ENCODE results near the gene MCCC1.
A peak's percentile ranks its signal among the peaks of the same experiment; 100 is the strongest.

MCCC1 gene

DNA sequence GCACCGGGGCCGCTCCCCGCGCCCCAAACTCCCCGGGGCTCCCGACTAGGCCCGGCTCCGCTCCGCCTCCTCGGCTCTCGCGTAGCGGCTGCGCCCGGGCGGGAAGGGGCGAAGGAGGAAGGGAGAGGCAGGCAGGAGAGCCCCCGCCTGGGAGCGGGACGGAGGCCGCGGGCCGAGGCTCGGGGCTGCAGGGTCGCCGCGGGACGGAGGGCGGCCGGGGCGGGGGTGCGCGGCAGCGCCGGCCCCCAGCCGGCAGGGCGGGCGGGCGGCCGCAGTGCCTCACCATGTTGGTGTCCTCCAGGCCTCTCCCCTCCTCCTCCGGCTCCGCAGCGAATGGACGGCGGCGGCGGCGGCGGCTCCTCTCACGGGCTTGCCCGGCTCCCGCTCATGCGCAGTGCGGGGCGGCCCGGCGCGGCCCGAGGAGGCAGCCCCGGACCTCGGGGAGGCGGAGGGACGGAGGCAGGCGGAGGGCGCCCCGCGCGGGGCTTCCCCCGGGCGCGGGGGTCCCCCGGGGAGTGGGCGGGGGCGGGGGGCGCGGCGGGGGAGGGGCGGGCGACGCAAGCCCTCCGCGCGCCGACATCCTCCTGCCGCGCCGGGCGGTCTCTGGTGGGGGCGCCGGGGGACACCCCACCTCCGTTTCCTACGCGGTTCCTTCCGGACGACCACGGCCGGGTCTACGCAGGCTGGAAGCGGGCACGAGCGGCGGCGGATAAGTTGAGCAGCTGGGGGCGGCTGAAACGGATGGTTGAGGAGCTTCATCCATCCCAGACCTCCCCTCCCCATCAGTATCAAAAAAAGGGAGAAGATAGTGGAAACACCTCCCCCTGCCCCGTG, 118.9 kb downstream of the MCCC1 start, which contains the start of gene DCUN1D1:
Gene DCUN1D1 (minus strand): TSS at position 335 of the 834 bp plus-strand sequence. CDS start 49 bp downstream, at position 286.
- DNase-seq (ENCODE audit: low read depth) = peak; percentile 81

DNA sequence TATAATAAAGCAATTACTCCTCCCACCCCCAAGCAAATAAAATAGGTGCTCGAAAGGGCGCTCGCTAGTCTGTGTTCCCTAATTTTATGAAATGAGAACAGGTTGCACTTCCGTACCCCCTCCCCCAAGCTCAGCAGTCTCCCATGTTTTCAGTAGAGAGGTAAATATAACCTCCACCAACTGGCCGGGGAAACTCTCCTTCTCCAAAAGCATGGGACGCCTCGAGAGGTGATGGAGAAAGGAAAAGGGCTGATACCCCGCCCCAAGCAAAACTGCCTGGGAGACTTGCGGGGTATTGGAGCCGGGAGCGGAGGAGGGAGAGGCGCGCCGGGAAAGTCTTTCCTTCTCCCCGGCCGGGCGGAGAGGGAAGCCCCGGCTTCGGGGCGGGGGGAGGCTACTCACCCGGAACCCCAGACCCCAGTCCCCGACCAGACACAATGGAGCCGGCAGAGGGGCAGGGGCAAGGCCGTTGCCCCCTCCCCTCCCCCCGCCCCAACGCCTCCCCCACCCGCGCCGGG, 119.6 kb downstream of the MCCC1 start:
- DNase-seq (ENCODE audit: low read depth) = peak; percentile 6

DNA sequence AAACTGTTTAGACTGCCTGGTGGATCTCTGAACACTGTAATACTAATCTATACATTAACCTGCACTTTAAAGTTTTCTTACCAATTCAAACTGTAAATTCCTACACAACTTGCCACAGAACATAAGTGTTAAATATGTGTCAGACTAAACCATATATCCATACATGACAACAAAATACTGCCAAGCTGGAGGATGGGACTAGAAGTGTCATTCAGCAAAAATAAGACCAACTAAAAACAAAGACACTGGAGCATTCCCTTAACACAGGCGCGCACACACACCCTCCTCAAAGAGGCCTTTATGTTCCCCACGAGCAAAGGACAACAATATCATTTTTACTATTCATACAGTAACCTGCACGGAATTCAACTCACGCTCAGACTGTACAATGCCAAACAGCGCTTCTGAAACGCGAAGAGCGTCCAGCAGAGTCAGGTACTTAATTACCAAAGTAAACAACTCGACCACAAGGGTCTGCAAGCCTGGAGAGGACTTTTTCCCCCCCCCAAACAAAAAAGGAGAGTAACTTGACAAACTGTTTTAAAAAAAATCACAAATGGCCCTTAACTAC, 120.1 kb downstream of the MCCC1 start:
- DNase-seq (ENCODE audit: low read depth) = no peak

DNA sequence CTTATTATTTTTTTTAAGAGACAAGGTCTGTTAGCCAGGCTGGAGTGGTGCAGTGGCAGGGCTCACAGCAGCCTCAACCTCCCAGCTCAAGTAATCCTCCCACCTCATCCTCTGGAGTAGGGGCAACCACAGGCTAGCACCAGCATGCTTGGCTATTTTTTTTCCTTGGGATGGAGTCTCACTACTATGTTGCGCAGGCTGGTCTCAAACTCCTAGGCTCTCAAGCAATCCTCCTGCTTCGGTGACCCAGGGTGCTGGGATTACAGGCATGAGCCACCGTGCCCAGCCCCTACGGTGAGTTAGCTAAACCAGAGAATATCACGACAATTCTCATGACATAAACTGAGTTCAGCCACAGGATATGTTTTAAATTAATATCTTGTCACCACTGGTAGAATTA, 120.9 kb downstream of the MCCC1 start:
- no peak for DNase-seq (ENCODE audit: low read depth)

DNA sequence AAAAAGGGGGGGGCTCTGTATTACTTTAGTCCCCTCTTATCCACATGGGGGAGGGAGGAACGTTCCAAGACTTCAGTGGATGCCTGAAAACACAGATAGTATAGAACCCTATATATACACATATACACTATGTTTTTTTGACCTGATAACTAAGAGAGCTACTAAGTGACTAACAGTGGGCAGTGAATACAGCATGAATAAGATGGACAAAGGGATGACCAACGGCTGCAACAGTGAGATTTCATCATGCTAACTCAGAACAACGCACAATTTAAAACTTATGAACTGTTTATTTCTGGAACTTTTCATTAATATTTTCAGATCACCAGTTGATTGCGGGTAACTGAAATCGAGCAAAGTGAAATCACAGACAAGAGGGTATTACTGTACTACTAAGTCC, 126.2 kb downstream of the MCCC1 start:
- DNase-seq (ENCODE audit: low read depth) = no peak

DNA sequence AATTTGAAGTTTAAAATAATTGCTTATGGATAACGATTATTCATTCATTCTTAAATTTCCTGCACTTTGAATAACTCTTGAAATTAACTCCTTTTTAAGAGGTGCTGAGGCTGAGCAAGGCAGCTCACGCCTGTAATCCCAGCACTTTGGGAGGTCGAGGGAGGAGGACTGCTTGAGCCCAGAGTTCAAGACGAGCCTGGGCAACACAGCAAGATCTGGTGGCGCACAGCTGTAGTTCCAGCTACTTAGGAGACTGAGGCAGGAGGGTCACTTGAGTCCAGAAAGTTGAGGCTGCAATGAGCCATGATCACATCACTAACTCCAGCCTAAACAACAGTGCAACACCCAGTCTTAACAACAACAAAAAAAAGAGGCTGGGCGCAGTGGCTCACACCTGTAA, 126.9 kb downstream of the MCCC1 start:
- DNase-seq (ENCODE audit: low read depth) = no peak

DNA sequence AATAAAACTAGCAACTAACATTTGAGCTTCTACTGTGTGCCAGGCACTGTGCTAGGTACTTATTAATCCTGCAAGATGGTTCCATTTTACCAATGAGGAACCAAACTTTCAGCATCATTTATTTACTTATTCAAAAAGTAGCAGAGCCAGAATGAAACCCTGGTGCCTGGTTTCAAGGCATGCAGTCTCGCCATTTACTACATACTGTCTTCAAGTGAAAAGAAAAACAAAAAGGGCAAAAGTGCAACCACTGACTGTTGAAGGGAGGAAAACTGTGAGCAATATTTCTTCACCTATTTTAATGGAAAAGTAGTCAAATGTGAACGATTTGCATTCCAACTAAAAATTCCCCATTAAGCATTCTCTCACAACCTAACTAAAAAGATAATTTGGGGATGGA, 127.7 kb downstream of the MCCC1 start:
- DNase-seq (ENCODE audit: low read depth) = no peak

DNA sequence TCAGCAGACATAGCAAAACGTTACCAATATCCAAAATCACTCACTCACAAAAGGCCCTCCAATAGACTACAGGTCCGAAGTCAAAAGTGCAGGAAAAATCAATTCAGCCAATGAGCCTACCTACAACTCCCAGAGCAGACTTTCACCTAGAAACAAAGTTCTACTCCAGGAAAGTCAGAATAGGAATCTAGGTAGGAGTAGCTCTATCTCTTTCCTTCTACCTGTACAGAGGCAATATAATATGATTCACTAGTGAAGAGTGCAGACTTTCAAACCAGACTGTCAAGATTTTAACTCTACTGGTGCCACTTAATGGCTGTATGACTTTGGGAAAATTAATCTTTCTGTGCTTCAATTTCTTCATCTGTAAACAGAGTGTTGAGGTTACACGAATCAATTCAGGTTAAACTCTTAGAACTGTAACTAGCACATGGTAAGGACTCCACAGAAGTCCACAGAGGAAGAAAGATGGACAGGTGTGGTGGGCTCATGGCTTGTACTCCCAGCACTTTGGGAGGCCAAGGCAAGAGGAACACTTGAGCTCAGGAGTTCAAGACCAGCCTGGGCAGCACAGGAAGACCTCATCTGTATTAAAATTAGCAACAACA, 128.4 kb downstream of the MCCC1 start:
- DNase-seq (ENCODE audit: low read depth) = no peak

DNA sequence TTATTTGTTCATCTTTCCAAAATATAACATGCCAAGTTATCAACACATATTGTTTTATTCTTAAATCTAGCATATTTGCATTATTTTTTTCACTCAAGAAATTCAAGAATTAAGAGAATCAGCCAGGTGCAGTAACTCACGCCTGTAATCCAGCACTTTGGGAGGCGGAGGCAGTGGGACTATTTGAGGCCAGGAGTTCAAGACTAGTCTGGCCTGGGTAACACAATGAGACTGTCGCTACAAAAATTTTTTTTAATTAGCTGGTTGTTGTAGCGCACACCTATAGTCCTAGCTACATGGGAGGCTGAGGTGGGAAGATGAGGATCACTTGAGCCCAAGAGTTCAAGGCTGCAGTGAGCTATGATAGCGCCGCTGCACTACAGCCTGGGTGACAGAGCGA, 129.4 kb downstream of the MCCC1 start:
- DNase-seq (ENCODE audit: low read depth) = no peak

DNA sequence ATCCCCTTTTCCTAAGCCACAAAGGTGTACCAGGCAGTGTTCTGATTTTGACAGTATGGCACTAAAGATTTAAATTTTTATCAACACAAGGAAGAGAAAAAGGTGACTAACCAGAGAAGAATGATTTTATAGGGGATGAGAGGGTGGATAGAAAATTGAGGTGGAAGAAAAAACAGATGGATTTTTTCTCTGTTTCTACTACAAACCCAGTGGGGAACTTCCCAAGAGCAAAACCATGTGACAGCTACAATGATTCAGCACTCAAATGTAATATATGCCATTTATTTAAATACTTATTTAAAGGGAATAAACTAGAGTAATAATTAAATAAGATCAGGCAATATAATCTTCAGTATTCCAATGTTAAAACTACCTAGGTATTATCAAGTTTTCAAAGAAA, 130.0 kb downstream of the MCCC1 start:
- DNase-seq (ENCODE audit: low read depth) = no peak

DNA sequence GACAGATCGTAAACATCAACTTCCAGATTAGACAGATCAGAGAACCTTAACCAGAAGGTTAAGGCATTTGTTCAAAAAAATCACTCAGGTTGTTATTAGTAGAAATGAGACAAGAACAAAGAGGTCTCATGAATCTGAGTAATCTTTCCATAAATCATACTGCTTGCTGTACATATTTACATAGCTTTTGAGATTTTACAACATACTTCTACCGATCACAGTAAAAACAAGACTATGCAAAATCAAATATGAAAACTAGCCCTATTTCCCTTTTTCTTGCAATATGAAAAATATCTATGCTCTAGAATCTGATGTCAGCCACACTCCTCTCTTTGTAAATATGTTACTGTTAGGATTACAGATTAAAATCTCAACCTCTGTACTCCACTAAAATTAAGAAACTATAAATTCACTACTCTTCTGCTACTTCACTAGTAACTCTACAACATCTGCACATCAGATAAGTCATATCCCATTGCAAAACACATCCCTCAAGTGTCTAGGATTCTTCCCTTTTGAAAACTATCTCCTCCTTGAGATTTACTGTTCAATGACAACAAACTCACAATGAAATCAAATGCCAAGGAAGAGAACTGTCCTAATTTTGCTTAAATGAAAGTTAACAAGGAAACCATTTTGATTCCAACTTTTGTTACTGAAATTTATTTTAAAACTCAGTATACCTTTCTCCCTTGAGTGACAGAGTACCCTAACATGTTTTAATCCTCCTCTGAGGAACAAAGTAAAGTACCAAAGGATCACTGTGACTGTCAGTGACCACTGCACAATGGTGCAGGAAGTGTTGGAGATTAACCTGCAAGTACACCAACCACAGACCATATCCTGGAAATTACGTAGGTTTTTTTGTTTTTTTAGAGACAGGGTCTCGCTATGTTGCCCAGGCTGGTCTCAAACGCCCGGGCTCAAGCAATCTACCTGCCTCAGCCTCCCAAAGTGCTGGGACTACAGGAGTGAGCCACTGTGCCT, 131.8 kb downstream of the MCCC1 start:
- no peak for DNase-seq (ENCODE audit: low read depth)

DNA sequence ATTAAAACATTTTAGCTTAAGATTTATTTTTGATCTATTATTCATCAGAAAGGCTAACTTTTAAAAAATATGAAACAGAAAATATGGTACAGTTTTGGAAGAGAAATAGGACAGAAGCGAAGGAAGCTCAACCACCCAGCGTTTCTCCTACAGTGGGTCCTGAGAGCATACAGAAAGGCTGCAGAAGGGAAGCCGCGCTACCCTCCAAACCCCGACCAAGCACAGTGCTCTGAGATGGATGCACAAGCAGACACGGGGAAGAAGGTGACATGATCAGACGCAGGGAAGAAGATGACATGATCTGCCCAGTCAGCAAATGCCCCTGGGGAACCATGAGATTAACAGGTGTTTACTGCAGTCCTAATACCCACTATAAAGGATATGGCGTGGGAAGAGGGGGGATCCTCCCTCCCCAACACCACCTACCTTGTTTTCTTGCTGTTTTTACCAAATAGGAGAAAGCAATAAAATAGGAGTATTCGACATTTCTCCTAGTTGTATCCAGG, 133.4 kb downstream of the MCCC1 start:
- DNase-seq (ENCODE audit: low read depth) = no peak
